CD14-positive monocyte (primary cell): ENCODE results near the gene PACSIN2. TPM values are rescaled to one million over a fixed set of nuclear protein-coding genes. Genes with fewer than 3 reads are reported as not detected.

Experiments used
- DNase-seq, 3 donors: peaks; one replicate each; pipeline ENCODE4 v3.0.0-alpha.2; 2011 to 2022
- H2AFZ ChIP-seq: 2 replicates; pipeline ENCODE4 v1.6.0; 2012; ENCODE audit warnings: mild to moderate bottlenecking, low read depth, low read length, inconsistent platforms; ENCODE audit not compliant: insufficient read depth, poor library complexity, severe bottlenecking
- H3K27ac ChIP-seq, 2 donors: 1 replicate in 1 of 2; 2 replicates in 1 of 2; pipeline ENCODE4 v1.5.1; 2012 to 2013; ENCODE audit warnings: low read length in 2 of 2, control low read depth in 1 of 2, inconsistent platforms in 1 of 2, low read depth in 1 of 2, mild to moderate bottlenecking in 1 of 2
- H3K27me3 ChIP-seq, 2 donors: one replicate each; pipeline versions ENCODE4 v1.6.0 to v1.6.1; 2011 to 2013; ENCODE audit warnings: low read length in 2 of 2; ENCODE audit not compliant: control insufficient read depth in 2 of 2, insufficient read depth in 2 of 2
- H3K36me3 ChIP-seq, 2 donors: replicated peaks in 1 of 2; 1 replicate in 1 of 2; 2 replicates in 1 of 2; pipeline versions ENCODE4 v1.5.1 to v1.6.1; 2012 to 2013; ENCODE audit warnings: low read length in 2 of 2, control low read depth in 1 of 2, inconsistent platforms in 1 of 2, mild to moderate bottlenecking in 1 of 2; ENCODE audit not compliant: insufficient read depth in 2 of 2, control insufficient read depth in 1 of 2
- H3K4me1 ChIP-seq, 2 donors: 1 replicate in 1 of 2; 2 replicates in 1 of 2; pipeline versions ENCODE4 v1.5.1 to v1.6.1; 2012 to 2013; ENCODE audit warnings: low read length in 2 of 2, control low read depth in 1 of 2, inconsistent platforms in 1 of 2, mild to moderate bottlenecking in 1 of 2, moderate library complexity in 1 of 2; ENCODE audit not compliant: insufficient read depth in 2 of 2, control insufficient read depth in 1 of 2
- H3K4me2 ChIP-seq: replicated peaks from 2 replicates; pipeline ENCODE3; 2012; ENCODE audit warnings: low read length, moderate library complexity, mild to moderate bottlenecking; ENCODE audit not compliant: poor library complexity, severe bottlenecking; ENCODE audit errors: extremely low read depth
- H3K4me3 ChIP-seq, 3 experiments: fragments of 200-600 bp in 1 of 3; sonication (generic) in 1 of 3; replicated peaks in 1 of 3; 1 replicate in 2 of 3; 2 replicates in 1 of 3; pipeline ENCODE4 v1.5.1; 2011 to 2013; ENCODE audit warnings: low read length in 3 of 3, mild to moderate bottlenecking in 3 of 3, control low read depth in 2 of 3, low read depth in 2 of 3, inconsistent platforms in 1 of 3, moderate library complexity in 1 of 3
- H3K79me2 ChIP-seq: 2 replicates; pipeline ENCODE4 v1.6.0; 2012; ENCODE audit warnings: mild to moderate bottlenecking, control low read depth, inconsistent platforms, low read length, moderate library complexity; ENCODE audit not compliant: insufficient read depth
- H3K9ac ChIP-seq: 2 replicates; pipeline ENCODE4 v1.6.0; 2017; ENCODE audit warnings: low read length, mild to moderate bottlenecking; ENCODE audit not compliant: insufficient read depth, poor library complexity, severe bottlenecking
- H3K9me3 ChIP-seq, 2 donors: replicated peaks in 1 of 2; 1 replicate in 1 of 2; 2 replicates in 1 of 2; pipeline versions ENCODE4 v1.5.1 to v1.6.1; 2012 to 2013; ENCODE audit warnings: low read length in 2 of 2, control low read depth in 1 of 2; ENCODE audit not compliant: control insufficient read depth in 1 of 2, insufficient read depth in 1 of 2
- H4K20me1 ChIP-seq: 2 replicates; pipeline ENCODE4 v1.6.0; 2012; ENCODE audit warnings: mild to moderate bottlenecking, low read length, control low read depth, moderate library complexity; ENCODE audit not compliant: insufficient read depth
- H3K27ac Mint-ChIP-seq, 7 donors: one replicate each; pipeline ENCODE4 v1.8.0; 2020; ENCODE audit warnings: mild to moderate bottlenecking in 7 of 7, mixed read lengths in 7 of 7, moderate library complexity in 6 of 7, inconsistent platforms in 2 of 7
- H3K27me3 Mint-ChIP-seq, 3 donors: one replicate each; pipeline ENCODE4 v1.8.0; 2021 to 2022; ENCODE audit warnings: low read depth in 3 of 3, mild to moderate bottlenecking in 3 of 3, mixed read lengths in 3 of 3, moderate library complexity in 3 of 3, inconsistent platforms in 1 of 3
- H3K36me3 Mint-ChIP-seq, 2 donors: one replicate each; pipeline ENCODE4 v1.8.0; 2020; ENCODE audit warnings: mixed read lengths in 2 of 2, inconsistent platforms in 1 of 2, mild to moderate bottlenecking in 1 of 2
- H3K4me1 Mint-ChIP-seq: one replicate; pipeline ENCODE4 v1.8.0; 2020; ENCODE audit warnings: mild to moderate bottlenecking, mixed read lengths
- H3K4me3 Mint-ChIP-seq, 2 donors: one replicate each; pipeline ENCODE4 v1.8.0; 2020; ENCODE audit warnings: mild to moderate bottlenecking in 2 of 2, mixed read lengths in 2 of 2, moderate library complexity in 1 of 2
- H3K9me3 Mint-ChIP-seq, 7 donors: one replicate each; pipeline ENCODE4 v1.8.0; 2020 to 2022; ENCODE audit warnings: mixed read lengths in 7 of 7, mild to moderate bottlenecking in 6 of 7, moderate library complexity in 6 of 7, inconsistent platforms in 2 of 7
- WGBS: methylation state at CpG from one replicate; pipeline ENCODE4 v1.1.5; 2013; ENCODE audit warnings: missing lambda C conversion rate; ENCODE audit not compliant: insufficient coverage; 5-methylcytosine and 5-hydroxymethylcytosine counted together
- intact Hi-C, 2 donors: fragments of 100-400 bp; cut with micrococcal nuclease; formaldehyde crosslinking; loops; one replicate each; pipeline versions ENCODE4 v1.15.0 to v1.15.1; 2023
- polyA plus RNA-seq, 3 donors: library from polyadenylated mRNA; depleted of rRNA in 1 of 3; unstranded in 2 of 3; stranded (reverse) in 1 of 3; fragments of 300-500 nt in 2 of 3; fragments of >200 nt in 1 of 3; fragmentation: Illumina TruSeq in 2 of 3; gene quantifications; 1 replicate in 2 of 3; 2 replicates in 1 of 3; pipeline ENCODE4 v1.2.3, GENCODE V29; 2012 to 2021
- TF ChIP-seq, protein P1 (sequence below): fragments of 200-600 bp; IDR thresholded peaks from one replicate; pipeline ENCODE4 v1.8.0; 2022; ENCODE audit warnings: antibody characterized with exemption, mild to moderate bottlenecking

PACSIN2 gene
- polyA plus RNA-seq, 3 donors = 31.2 to 45.7 (median 40.2) TPM

DNA sequence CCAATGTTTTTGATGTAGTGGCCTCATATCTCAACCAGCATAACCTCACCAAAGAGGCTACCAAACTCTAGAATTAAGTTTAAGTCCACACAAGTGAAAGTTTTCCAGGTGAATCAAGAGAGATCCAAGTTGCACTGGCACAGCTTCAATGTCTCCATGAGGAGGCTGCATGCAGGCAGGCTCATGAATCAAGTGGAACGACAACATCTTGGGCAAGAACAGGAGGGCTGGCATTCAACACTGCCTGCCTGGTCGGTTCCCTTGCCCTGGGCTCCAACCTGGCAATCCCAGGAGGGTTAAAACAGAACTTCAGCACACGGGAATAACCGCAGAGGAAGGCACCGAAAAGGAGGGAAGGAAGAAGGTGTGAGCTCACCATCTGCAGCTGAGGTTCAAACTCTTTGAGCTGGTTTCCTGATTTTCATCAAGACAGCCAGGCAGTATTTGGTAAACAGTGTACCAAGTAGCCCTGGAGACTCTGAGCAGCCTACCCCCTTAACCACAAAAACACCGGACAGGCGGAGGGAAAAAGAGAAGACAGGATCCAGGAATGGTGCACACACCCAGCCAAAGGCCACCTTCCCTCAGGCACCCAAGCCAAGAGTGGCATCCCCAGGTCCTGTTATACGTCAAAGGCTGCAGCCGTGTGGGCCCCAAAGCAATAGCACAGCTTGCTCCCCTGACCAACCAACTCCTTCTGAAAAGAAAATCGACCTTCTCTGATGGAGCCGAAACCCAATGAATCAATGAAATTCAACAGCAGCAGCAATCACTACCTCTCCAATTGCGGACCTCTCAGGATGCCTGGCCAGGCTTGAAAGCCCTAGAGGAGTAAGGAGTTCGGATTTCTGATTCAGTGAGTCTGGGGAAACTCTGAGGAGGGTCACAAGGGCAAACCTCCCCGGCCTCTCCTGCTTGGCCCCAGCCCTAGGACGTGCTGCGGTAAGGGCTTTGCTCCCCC is 1.3 kb downstream of the PACSIN2 start:
- Histone ChIP-seq H3K9ac (peak overlapping the region; percentile 80), H3K4me1 (peaks cover 20 to 27% of the 10 kb centered on the region in 2 donors), H3K27me3 (no peaks in the 10 kb centered on the region), H3K4me3 (peak overlapping the region; percentile 79 to 94 (median 88)), H4K20me1 (peaks cover 58% of the 10 kb centered on the region), H3K79me2 (peaks cover 61% of the 10 kb centered on the region), H3K27ac (peak overlapping the region; percentile 27 to 81), H3K9me3 (no peaks in the 10 kb centered on the region), H2AFZ (peak overlapping the region; percentile 56), H3K36me3 (no peaks in the 10 kb centered on the region), H3K4me2 (peak overlapping the region; percentile 93)
- intact Hi-C loops = loop anchor here in 1 of 2 donors (5.0 to 10.0 kb wide), 2 partner anchors 36 to 141 kb away; partner anchors contain the start of gene TSPO
- Mint-ChIP-seq H3K27ac (peak overlapping the region; percentile 83 to 96 (median 89)), H3K4me3 (peak overlapping the region; percentile 98 to 99), H3K4me1 (peaks cover 38% of the 10 kb centered on the region), H3K9me3 (no peaks in the 10 kb centered on the region), H3K27me3 (peaks cover 0 to 9% (median 1%) of the 10 kb centered on the region in 3 donors), H3K36me3 (peaks cover 4% of the 10 kb centered on the region in 2 donors)
- peak; percentile 39 to 63 (median 57) for DNase-seq
- WGBS = 0% methylated on average over 7 of the region's 16 CpGs
- TF ChIP-seq, protein P1, sequence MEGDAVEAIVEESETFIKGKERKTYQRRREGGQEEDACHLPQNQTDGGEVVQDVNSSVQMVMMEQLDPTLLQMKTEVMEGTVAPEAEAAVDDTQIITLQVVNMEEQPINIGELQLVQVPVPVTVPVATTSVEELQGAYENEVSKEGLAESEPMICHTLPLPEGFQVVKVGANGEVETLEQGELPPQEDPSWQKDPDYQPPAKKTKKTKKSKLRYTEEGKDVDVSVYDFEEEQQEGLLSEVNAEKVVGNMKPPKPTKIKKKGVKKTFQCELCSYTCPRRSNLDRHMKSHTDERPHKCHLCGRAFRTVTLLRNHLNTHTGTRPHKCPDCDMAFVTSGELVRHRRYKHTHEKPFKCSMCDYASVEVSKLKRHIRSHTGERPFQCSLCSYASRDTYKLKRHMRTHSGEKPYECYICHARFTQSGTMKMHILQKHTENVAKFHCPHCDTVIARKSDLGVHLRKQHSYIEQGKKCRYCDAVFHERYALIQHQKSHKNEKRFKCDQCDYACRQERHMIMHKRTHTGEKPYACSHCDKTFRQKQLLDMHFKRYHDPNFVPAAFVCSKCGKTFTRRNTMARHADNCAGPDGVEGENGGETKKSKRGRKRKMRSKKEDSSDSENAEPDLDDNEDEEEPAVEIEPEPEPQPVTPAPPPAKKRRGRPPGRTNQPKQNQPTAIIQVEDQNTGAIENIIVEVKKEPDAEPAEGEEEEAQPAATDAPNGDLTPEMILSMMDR = no peak

DNA sequence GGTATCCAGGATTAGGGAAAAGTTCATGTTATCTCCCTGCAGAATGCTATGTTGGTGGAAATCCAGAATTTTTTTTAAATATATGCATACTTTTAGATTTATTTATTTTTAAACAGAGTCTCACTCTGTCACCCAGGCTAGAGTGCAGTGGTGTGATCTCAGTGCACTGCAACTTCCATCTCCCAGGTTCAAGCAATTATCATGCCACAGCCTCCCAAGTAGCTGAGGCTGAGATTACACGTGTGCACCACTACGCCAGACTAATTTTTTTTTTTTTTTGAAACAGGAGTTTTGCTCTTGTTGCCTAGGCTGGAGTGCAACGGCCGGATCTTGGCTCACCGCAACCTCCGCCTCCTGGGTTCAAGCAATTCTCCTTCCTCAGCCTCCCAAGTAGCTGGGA is 2.6 kb downstream of the PACSIN2 start:
- Histone ChIP-seq H4K20me1 (peaks cover 71% of the 10 kb centered on the region), H2AFZ (no peak overlapping the region), H3K4me2 (no peak overlapping the region), H3K9ac (no peak overlapping the region), H3K27ac (no peak overlapping the region), H3K27me3 (no peaks in the 10 kb centered on the region), H3K4me3 (no peak overlapping the region), H3K4me1 (peaks cover 20 to 35% of the 10 kb centered on the region in 2 donors), H3K36me3 (no peaks in the 10 kb centered on the region), H3K9me3 (no peaks in the 10 kb centered on the region), H3K79me2 (peaks cover 73% of the 10 kb centered on the region)
- intact Hi-C loops = loop anchor here in 1 of 2 donors (5.0 to 10.0 kb wide), 2 partner anchors 35 to 142 kb away; partner anchors contain the start of gene TSPO
- TF ChIP-seq, protein P1 = no peak
- Mint-ChIP-seq H3K9me3 (no peaks in the 10 kb centered on the region), H3K27me3 (peaks cover 0 to 7% (median 0%) of the 10 kb centered on the region in 3 donors), H3K4me1 (peaks cover 39% of the 10 kb centered on the region), H3K4me3 (no peak overlapping the region), H3K36me3 (peaks cover 4% of the 10 kb centered on the region in 2 donors), H3K27ac (peak overlapping the region in 1 of 7 donors; percentile 42)
- DNase-seq = no peak
- WGBS = no CpG with 5 or more reads among the region's 6 CpGs
